HCT116 (cell line): Measurements from ENCODE around the gene TSPAN13. TPM values are rescaled to one million over a fixed set of nuclear protein-coding genes. Genes with fewer than 3 reads are reported as not detected.

ENCODE experiments used
- ATAC-seq: fragments of 200-7000 bp; cut with Tn5 transposase; 2 replicates; pipeline ENCODE4 v1.9.1; 2020; ENCODE audit warnings: mild to moderate bottlenecking, moderate library complexity
- BruUV-seq: library from RNA; stranded (reverse); fragments of 400-500 nt; replicated peaks from 2 replicates; lab custom pipeline; 2021; lab: Mats Ljungman, UMichigan
- CTCF ChIA-PET: fragments of 300-600 bp; sonication (Branson Sonifier 250); formaldehyde crosslinking; loops from one replicate; lab custom pipeline; 2021; ENCODE audit warnings: antibody characterized with exemption; lab: Charles Lee
- POLR2A ChIA-PET: fragments of 300-600, 350-600 bp; sonication (Branson Sonifier 250); formaldehyde crosslinking; loops from one replicate; lab custom pipeline; 2021; ENCODE audit warnings: antibody characterized with exemption; lab: Charles Lee
- RAD21 ChIA-PET, 2 experiments: fragments of 300-600 bp; sonication (Branson Sonifier 250); formaldehyde crosslinking; loops; one replicate each; lab custom pipeline; 2023; ENCODE audit warnings: low total read pairs in 2 of 2; ENCODE audit not compliant: uncharacterized antibody in 2 of 2, unreplicated experiment in 2 of 2, low non-redundant PET in 1 of 2; lab: Charles Lee
- DNase-seq: peaks from one replicate; pipeline ENCODE4 v3.0.0-alpha.2; 2010; ENCODE audit warnings: low read depth, low spot score
- H2AFZ ChIP-seq: fragments of 200-600 bp; shearing (Covaris generic), sonication (generic); 2 replicates; pipeline ENCODE4 v1.6.1; 2017; ENCODE audit warnings: low read depth, mixed run types, mixed read lengths, antibody characterized with exemption, low read length; ENCODE audit not compliant: poor library complexity, severe bottlenecking
- H3K27ac ChIP-seq: 2 replicates; pipeline ENCODE4 v1.5.1; 2012; ENCODE audit warnings: low read depth, low read length
- H3K27me3 ChIP-seq: fragments of 200-600 bp; sonication (generic); 2 replicates; pipeline ENCODE4 v1.6.1; 2016; ENCODE audit warnings: mixed run types, low read length, mixed read lengths; ENCODE audit not compliant: insufficient read depth
- H3K36me3 ChIP-seq, 2 experiments: fragments of 200-500 bp in 1 of 2; fragments of 200-600 bp in 1 of 2; sonication (Bioruptor generic) in 1 of 2; sonication (generic) in 1 of 2; 2 replicates each; pipeline versions ENCODE4 v1.5.1 to v1.6.1; 2014 to 2016; ENCODE audit warnings: low read length in 2 of 2, inconsistent platforms in 1 of 2, mixed read lengths in 1 of 2, mixed run types in 1 of 2; ENCODE audit not compliant: insufficient read depth in 2 of 2, control insufficient read depth in 1 of 2
- H3K4me1 ChIP-seq, 2 experiments: fragments of 200-600 bp in 1 of 2; sonication (generic) in 1 of 2; 2 replicates each; pipeline versions ENCODE4 v1.5.1 to v1.6.1; 2012 to 2017; ENCODE audit warnings: low read length in 2 of 2, inconsistent platforms in 1 of 2, mild to moderate bottlenecking in 1 of 2, mixed read lengths in 1 of 2, mixed run types in 1 of 2, moderate library complexity in 1 of 2; ENCODE audit not compliant: insufficient read depth in 2 of 2, control insufficient read depth in 1 of 2
- H3K4me2 ChIP-seq: fragments of 200-600 bp; sonication (generic); 2 replicates; pipeline ENCODE4 v1.6.1; 2017; ENCODE audit warnings: mixed run types, low read length, mixed read lengths
- H3K4me3 ChIP-seq, 2 experiments: fragments of 200-600 bp in 1 of 2; sonication (generic) in 1 of 2; replicated peaks in 1 of 2; 2 replicates each; pipeline ENCODE4 v1.5.1; 2011 to 2016; ENCODE audit warnings: low read length in 2 of 2, control low read depth in 1 of 2, low read depth in 1 of 2, mild to moderate bottlenecking in 1 of 2, mixed read lengths in 1 of 2, mixed run types in 1 of 2
- H3K79me2 ChIP-seq: fragments of 200-600 bp; sonication (generic); 2 replicates; pipeline ENCODE4 v1.6.1; 2017; ENCODE audit warnings: mild to moderate bottlenecking, mixed run types, low read length, moderate library complexity, mixed read lengths; ENCODE audit not compliant: insufficient read depth
- H3K9ac ChIP-seq: fragments of 200-600 bp; sonication (generic); 2 replicates; pipeline ENCODE4 v1.6.1; 2016; ENCODE audit warnings: low read length, mixed read lengths
- H3K9me2 ChIP-seq: fragments of 200-600 bp; sonication (generic), shearing (Covaris generic); 2 replicates; pipeline ENCODE4 v1.6.1; 2017; ENCODE audit warnings: mixed run types, mild to moderate bottlenecking, moderate library complexity; ENCODE audit not compliant: insufficient read depth
- H3K9me3 ChIP-seq, 2 experiments: fragments of 200-500 bp in 1 of 2; fragments of 200-600 bp in 1 of 2; sonication (Bioruptor generic) in 1 of 2; sonication (generic) in 1 of 2; 2 replicates each; pipeline ENCODE4 v1.6.1; 2014 to 2017; ENCODE audit warnings: low read length in 2 of 2, mixed read lengths in 2 of 2, inconsistent platforms in 1 of 2, low read depth in 1 of 2, mild to moderate bottlenecking in 1 of 2, mixed run types in 1 of 2, moderate library complexity in 1 of 2; ENCODE audit not compliant: control insufficient read depth in 1 of 2, insufficient read depth in 1 of 2
- H4K20me1 ChIP-seq: fragments of 200-600 bp; sonication (generic), shearing (Covaris generic); 2 replicates; pipeline ENCODE4 v1.6.1; 2017; ENCODE audit warnings: mixed run types, mild to moderate bottlenecking, moderate library complexity; ENCODE audit not compliant: insufficient read depth
- ATF3 ChIP-seq: IDR thresholded peaks from 2 replicates; pipeline ENCODE4 v1.6.1; 2012
- EZH2 ChIP-seq: fragments of 200-600 bp; sonication (generic); IDR thresholded peaks from 2 replicates; pipeline ENCODE4 v1.6.1; 2017; ENCODE audit warnings: antibody characterized with exemption, mixed run types
- EZH2phosphoT487 ChIP-seq: fragments of 200-600 bp; IDR thresholded peaks from 2 replicates; pipeline ENCODE4 v1.6.1; 2018; ENCODE audit warnings: antibody characterized with exemption, borderline replicate concordance
- MAX ChIP-seq: IDR thresholded peaks from 2 replicates; pipeline ENCODE4 v1.6.1; 2012
- RAD21 ChIP-seq: IDR thresholded peaks from 2 replicates; pipeline ENCODE4 v1.6.1; 2012; ENCODE audit warnings: low read depth, mild to moderate bottlenecking
- REST ChIP-seq: IDR thresholded peaks from 2 replicates; pipeline ENCODE4 v1.6.1; 2012; ENCODE audit warnings: low read depth
- SP1 ChIP-seq: IDR thresholded peaks from 2 replicates; pipeline ENCODE4 v1.6.1; 2012; ENCODE audit warnings: low read depth
- SRF ChIP-seq: IDR thresholded peaks from 2 replicates; pipeline ENCODE4 v1.6.1; 2012; ENCODE audit warnings: low read depth
- TCF7L2 ChIP-seq: IDR thresholded peaks from 2 replicates; pipeline ENCODE4 v1.7.0; 2011; ENCODE audit warnings: borderline replicate concordance, inconsistent platforms; ENCODE audit not compliant: insufficient read depth, insufficient read length; ENCODE audit errors: extremely low read depth
- YY1 ChIP-seq: IDR thresholded peaks from 2 replicates; pipeline ENCODE4 v1.6.1; 2011; ENCODE audit warnings: low read length, low read depth, moderate library complexity, mild to moderate bottlenecking; ENCODE audit not compliant: insufficient replicate concordance; ENCODE audit errors: extremely low read depth
- ZFX ChIP-seq: fragments of 450-650 bp; IDR thresholded peaks from 2 replicates; pipeline ENCODE4 v1.6.1; 2017
- ZNF274 ChIP-seq: fragments of 200-500 bp; sonication (Bioruptor generic); IDR thresholded peaks from 2 replicates; pipeline ENCODE4 v1.6.1; 2014; ENCODE audit warnings: mild to moderate bottlenecking, low read depth, low read length, inconsistent platforms
- intact Hi-C: fragments of 100-400 bp; cut with micrococcal nuclease; formaldehyde crosslinking; loops from 2 replicates; pipeline ENCODE4 v1.10.0; 2022
- total RNA-seq: library from RNA; stranded (reverse); gene quantifications from one replicate; pipeline ENCODE4 v1.2.1, GENCODE V29; 2021; ENCODE audit not compliant: unreplicated experiment

TSPAN13 gene
- total RNA-seq, 1 experiment from 2014 or later: 18.5 TPM

- BruUV-seq: no TSS peak
- Histone ChIP-seq H3K36me3 (no peaks in the 10 kb centered on the region), H3K79me2 (no peaks in the 10 kb centered on the region), H3K9me3 (no peaks in the 10 kb centered on the region), H3K4me1 (no peaks in the 10 kb centered on the region), H3K4me2 (no peak overlapping the region)
- CTCF ChIA-PET: no interaction called here
- TF ChIP-seq MAX: no peak
- no peak for TF ChIP-seq SRF
- TF ChIP-seq EZH2: no peak
- TF ChIP-seq REST: no peak
- no peak for TF ChIP-seq ZFX
- TF ChIP-seq TCF7L2: no peak
- no peak for TF ChIP-seq RAD21
- no peak for TF ChIP-seq YY1
- TF ChIP-seq ATF3: no peak
- TF ChIP-seq SP1: no peak
- TF ChIP-seq ZNF274: no peak
- no peak for TF ChIP-seq EZH2phosphoT487
- TF ChIP-seq, all 23 proteins: peak for 0
- H3K4me3 ChIP-seq: no peak overlapping the region
- H2AFZ ChIP-seq: no peak overlapping the region
- intact Hi-C loops: no loop called here
- no peak overlapping the region for H3K9ac ChIP-seq
- no peak overlapping the region for H3K27ac ChIP-seq
- no peaks in the 10 kb centered on the region for H3K9me2 ChIP-seq
- ATAC-seq: no peak
- RAD21 ChIA-PET: no interaction called here
- no peaks in the 10 kb centered on the region; the same call in 1 of the 2 replicates for H4K20me1 ChIP-seq
- POLR2A ChIA-PET: no interaction called here
- H3K27me3 ChIP-seq: no peaks in the 10 kb centered on the region
- DNase-seq: no peak
These were observed 37.6 kb upstream of the TSPAN13 start for GRCh38 chr7:16715928-16716327.
